HepG2 (cell line): ENCODE data around the gene CSTF3. TPM values are rescaled to one million over a fixed set of nuclear protein-coding genes. Genes with fewer than 3 reads are reported as not detected.

Experiments used
- CC2D1A ChIP-seq: sonication (generic); formaldehyde crosslinking; IDR thresholded peaks from 2 replicates; pipeline ENCODE4 v1.8.1; 2023; ENCODE audit warnings: mild to moderate bottlenecking, missing genetic modification reagents
- ELF3 ChIP-seq: IDR thresholded peaks from 2 replicates; pipeline ENCODE4 v1.6.1; 2016; ENCODE audit warnings: missing genetic modification reagents, missing compliant biosample characterization
- EP300 ChIP-seq, 3 experiments: sonication (generic) in 1 of 3; formaldehyde crosslinking in 1 of 3; IDR thresholded peaks; 2 replicates each; pipeline versions ENCODE4 v1.5.1 to v1.6.1; 2011 to 2020; ENCODE audit warnings: low read depth in 2 of 3, low read length in 2 of 3, borderline replicate concordance in 1 of 3, improper control_type of control experiment in 1 of 3, mild to moderate bottlenecking in 1 of 3, missing genetic modification reagents in 1 of 3, moderate library complexity in 1 of 3
- FOXC1 ChIP-seq: sonication (generic); formaldehyde crosslinking; IDR thresholded peaks from 2 replicates; pipeline ENCODE4 v1.8.0; 2022; ENCODE audit warnings: mild to moderate bottlenecking, missing genetic modification reagents, borderline replicate concordance
- HCFC1 ChIP-seq: fragments of 150-350 bp; IDR thresholded peaks from 2 replicates; pipeline ENCODE4 v1.6.1; 2014; ENCODE audit warnings: low read depth, low read length
- JUN ChIP-seq: sonication (generic); formaldehyde crosslinking; IDR thresholded peaks from 2 replicates; pipeline ENCODE4 v1.4.0; 2020; ENCODE audit warnings: mild to moderate bottlenecking, missing genetic modification reagents
- MEF2D ChIP-seq: sonication (generic); formaldehyde crosslinking; IDR thresholded peaks from 2 replicates; pipeline ENCODE4 v1.5.1; 2020; ENCODE audit warnings: mild to moderate bottlenecking, missing genetic modification reagents
- MXD3 ChIP-seq: IDR thresholded peaks from 2 replicates; pipeline ENCODE4 v1.6.1; 2016; ENCODE audit warnings: mild to moderate bottlenecking, missing biosample characterization, missing genetic modification reagents
- NR1H2 ChIP-seq: sonication (generic); formaldehyde crosslinking; IDR thresholded peaks from 2 replicates; pipeline ENCODE4 v1.8.1; 2022; ENCODE audit warnings: low read depth, missing genetic modification reagents, borderline replicate concordance
- PPARG ChIP-seq: conservative IDR thresholded peaks from 2 replicates; pipeline ENCODE4 v1.6.1; 2016; ENCODE audit warnings: missing biosample characterization, missing genetic modification reagents
- SNRNP70 ChIP-seq: fragments of 200-400 bp; formaldehyde crosslinking; IDR thresholded peaks from 2 replicates; pipeline ENCODE4 v1.6.1; 2017; ENCODE audit warnings: mild to moderate bottlenecking, low read depth, low read length, moderate library complexity
- SP140L ChIP-seq: sonication (generic); formaldehyde crosslinking; IDR thresholded peaks from 2 replicates; pipeline ENCODE4 v1.4.0; 2020; ENCODE audit warnings: missing genetic modification reagents, borderline replicate concordance
- SP2 ChIP-seq: sonication (generic); formaldehyde crosslinking; IDR thresholded peaks from 2 replicates; pipeline ENCODE4 v1.5.1; 2020; ENCODE audit warnings: mild to moderate bottlenecking, missing genetic modification reagents
- SRSF9 ChIP-seq: fragments of 200-400 bp; formaldehyde crosslinking; IDR thresholded peaks from 2 replicates; pipeline ENCODE4 v1.6.1; 2018; ENCODE audit warnings: borderline replicate concordance, mild to moderate bottlenecking, low read depth, low read length; ENCODE audit not compliant: insufficient read depth, poor library complexity, severe bottlenecking
- U2AF2 ChIP-seq: fragments of 200-400 bp; formaldehyde crosslinking; IDR thresholded peaks from 2 replicates; pipeline ENCODE4 v1.6.1; 2017; ENCODE audit warnings: low read depth, mild to moderate bottlenecking, low read length
- YEATS2 ChIP-seq: sonication (generic); formaldehyde crosslinking; IDR thresholded peaks from 2 replicates; pipeline ENCODE4 v1.4.0; 2020; ENCODE audit warnings: missing genetic modification reagents, borderline replicate concordance
- YEATS4 ChIP-seq: sonication (generic); formaldehyde crosslinking; IDR thresholded peaks from 2 replicates; pipeline ENCODE4 v1.4.0; 2020; ENCODE audit warnings: missing genetic modification reagents, borderline replicate concordance
- ZFP36L2 ChIP-seq: sonication (generic); formaldehyde crosslinking; IDR thresholded peaks from 2 replicates; pipeline ENCODE4 v1.4.0; 2020; ENCODE audit warnings: missing genetic modification reagents
- ZFYVE20 ChIP-seq: sonication (generic); formaldehyde crosslinking; IDR thresholded peaks from 2 replicates; pipeline ENCODE4 v1.8.0; 2023; ENCODE audit warnings: low read depth, mild to moderate bottlenecking, moderate library complexity, missing genetic modification reagents, borderline replicate concordance
- ZNF143 ChIP-seq: sonication (generic); formaldehyde crosslinking; IDR thresholded peaks from 2 replicates; pipeline ENCODE4 v1.4.0; 2020; ENCODE audit warnings: missing genetic modification reagents
- ZNF274 ChIP-seq: sonication (generic); formaldehyde crosslinking; IDR thresholded peaks from 2 replicates; pipeline ENCODE4 v1.5.1; 2020; ENCODE audit warnings: mild to moderate bottlenecking, missing genetic modification reagents
- ZNF296 ChIP-seq: sonication (generic); formaldehyde crosslinking; conservative IDR thresholded peaks from 2 replicates; pipeline ENCODE4 v1.5.0; 2020; ENCODE audit warnings: mild to moderate bottlenecking, missing genetic modification reagents
- ZNF335 ChIP-seq: sonication (generic); formaldehyde crosslinking; IDR thresholded peaks from 2 replicates; pipeline ENCODE4 v1.4.0; 2020; ENCODE audit warnings: missing genetic modification reagents
- ZNF580 ChIP-seq: IDR thresholded peaks from 2 replicates; pipeline ENCODE4 v1.6.1; 2016; ENCODE audit warnings: low read depth, borderline replicate concordance
- ZSCAN20 ChIP-seq: sonication (generic); formaldehyde crosslinking; IDR thresholded peaks from 2 replicates; pipeline ENCODE4 v1.4.0; 2020; ENCODE audit warnings: missing genetic modification reagents, mild to moderate bottlenecking, borderline replicate concordance
- polyA plus RNA-seq, 8 experiments: library from polyadenylated mRNA; depleted of rRNA in 3 of 8; stranded (reverse) in 7 of 8; unstranded in 1 of 8; fragments of >200 nt; fragmentation: Illumina TruSeq in 4 of 8; extraction: Trizol in 4 of 8; gene quantifications; 2 replicates each; pipeline versions ENCODE4 v1.2.1 to v1.2.3, GENCODE V29; 2011 to 2016; ENCODE audit warnings: low read depth in 4 of 8, missing spikeins in 1 of 8, mixed read lengths in 1 of 8; ENCODE audit not compliant: insufficient read depth in 1 of 8
- total RNA-seq, 5 experiments: library from RNA; depleted of rRNA; stranded (reverse); fragments of >200 nt; fragmentation: Illumina TruSeq; extraction: Trizol; gene quantifications; 2 replicates each; pipeline ENCODE4 v1.2.3, GENCODE V29; 2016; ENCODE audit warnings: low read depth in 1 of 5
- TF ChIP-seq, protein P1 (sequence below): sonication (generic); formaldehyde crosslinking; IDR thresholded peaks from 2 replicates; pipeline ENCODE4 v1.5.0; 2020; ENCODE audit warnings: mild to moderate bottlenecking, missing genetic modification reagents

The CSTF3 gene
- total and polyA plus RNA-seq, 2 of the 13 experiments (the other 11 are each of a cell fraction or from before 2014, with no cell fraction given) = 21.5 to 43.6 TPM

DNA sequence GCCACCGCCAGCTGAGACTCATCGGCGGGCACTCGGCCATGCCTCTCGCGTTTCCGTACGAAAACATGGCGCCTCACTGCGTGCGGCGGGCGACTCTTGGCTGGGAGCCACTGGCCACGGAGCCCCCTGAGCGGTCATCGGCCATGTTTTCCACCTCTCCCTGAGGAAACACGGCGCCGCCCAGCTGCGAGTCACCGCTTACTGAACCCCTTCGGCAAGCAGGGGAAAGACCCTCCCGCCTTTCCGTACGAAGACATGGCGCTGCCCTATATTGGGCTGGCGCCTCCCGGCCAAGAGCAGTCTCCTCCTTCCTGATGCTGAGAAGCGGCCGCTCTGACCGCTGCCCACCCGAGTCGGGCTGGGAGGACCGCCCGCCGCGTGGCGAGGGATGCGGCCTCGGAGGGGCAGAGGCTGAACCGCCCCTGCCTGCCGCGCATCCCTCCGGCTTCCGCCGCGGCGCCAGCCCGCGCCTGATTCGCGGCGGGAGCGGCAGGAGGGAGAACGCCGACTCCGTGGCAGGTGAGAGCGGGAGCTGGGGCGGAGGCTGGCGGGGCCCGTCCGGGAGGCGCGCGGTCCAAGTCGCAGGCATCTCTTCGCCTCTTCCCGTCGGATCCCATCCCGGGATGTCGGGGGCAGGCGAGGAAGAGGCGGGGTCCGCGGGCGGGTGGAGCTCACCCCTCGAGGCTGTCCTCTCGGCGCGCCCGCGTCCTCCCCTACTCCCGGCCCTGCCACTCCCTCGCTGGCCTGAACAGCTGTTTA lies 121.8 kb downstream of the CSTF3 start, which contains the start of gene TCP11L1 (continued):
- TF ChIP-seq MXD3 (CRISPR knock-in tag) (peak; percentile 53; the same call in 1 of the 2 replicates), ZNF274 (no peak), YEATS2 (CRISPR knock-in tag) (no peak), ZFP36L2 (CRISPR knock-in tag) (no peak), ZNF335 (CRISPR knock-in tag) (peak; percentile 78; the same call in 1 of the 2 replicates), ZSCAN20 (CRISPR knock-in tag) (no peak), ZNF296 (CRISPR knock-in tag) (no peak), SP2 (CRISPR knock-in tag) (peak; percentile 47; the same call in 1 of the 2 replicates), NR1H2 (CRISPR knock-in tag) (0 out of 2 replicates have a peak, but pooled peaks have one; percentile 57), JUN (CRISPR knock-in tag) (no peak), SP140L (CRISPR knock-in tag) (peak; percentile 16; the same call in 1 of the 2 replicates), ZNF143 (CRISPR knock-in tag) (peak; percentile 44), YEATS4 (CRISPR knock-in tag) (peak; percentile 72), MEF2D (no peak), FOXC1 (CRISPR knock-in tag) (peak; percentile 81; the same call in 1 of the 2 replicates), ZNF580 (peak; percentile 39; the same call in 1 of the 2 replicates), CC2D1A (no peak), HCFC1 (peak; percentile 59), SNRNP70 (no peak), SRSF9 (no peak), ZFYVE20 (CRISPR knock-in tag) (no peak), PPARG (CRISPR knock-in tag) (no peak; the same call in 1 of the 2 replicates), ELF3 (CRISPR knock-in tag) (peak; percentile 21; the same call in 1 of the 2 replicates), EP300 (IDR thresholded peaks at IDR 0.05; ENCODE audit: low read depth in 2 of 2, low read length in 2 of 2) (no peak), EP300 (CRISPR knock-in tag; IDR thresholded peaks at IDR 0.05; ENCODE audit: borderline replicate concordance) (peak; percentile 27; the same call in 1 of the 2 replicates), U2AF2 (peak; percentile 51; the same call in 1 of the 2 replicates)
- TF ChIP-seq, protein P1, sequence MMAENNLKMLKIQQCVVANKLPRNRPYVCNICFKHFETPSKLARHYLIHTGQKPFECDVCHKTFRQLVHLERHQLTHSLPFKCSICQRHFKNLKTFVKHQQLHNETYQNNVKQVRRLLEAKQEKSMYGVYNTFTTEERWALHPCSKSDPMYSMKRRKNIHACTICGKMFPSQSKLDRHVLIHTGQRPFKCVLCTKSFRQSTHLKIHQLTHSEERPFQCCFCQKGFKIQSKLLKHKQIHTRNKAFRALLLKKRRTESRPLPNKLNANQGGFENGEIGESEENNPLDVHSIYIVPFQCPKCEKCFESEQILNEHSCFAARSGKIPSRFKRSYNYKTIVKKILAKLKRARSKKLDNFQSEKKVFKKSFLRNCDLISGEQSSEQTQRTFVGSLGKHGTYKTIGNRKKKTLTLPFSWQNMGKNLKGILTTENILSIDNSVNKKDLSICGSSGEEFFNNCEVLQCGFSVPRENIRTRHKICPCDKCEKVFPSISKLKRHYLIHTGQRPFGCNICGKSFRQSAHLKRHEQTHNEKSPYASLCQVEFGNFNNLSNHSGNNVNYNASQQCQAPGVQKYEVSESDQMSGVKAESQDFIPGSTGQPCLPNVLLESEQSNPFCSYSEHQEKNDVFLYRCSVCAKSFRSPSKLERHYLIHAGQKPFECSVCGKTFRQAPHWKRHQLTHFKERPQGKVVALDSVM (CRISPR knock-in tag) = peak; percentile 75
